Panc1 (cell line): ENCODE measurements around the gene FAM118A. TPM values are rescaled to one million over a fixed set of nuclear protein-coding genes. Genes with fewer than 3 reads are reported as not detected.

Experiments
- ATAC-seq: fragments of 200-7000 bp; cut with Tn5 transposase; 2 replicates; pipeline ENCODE4 v1.9.1; 2020; ENCODE audit warnings: mild to moderate bottlenecking, moderate library complexity
- BruUV-seq: library from RNA; stranded (reverse); fragments of 400-500 nt; replicated peaks from 2 replicates; lab custom pipeline; 2021; lab: Mats Ljungman, UMichigan
- CTCF ChIA-PET: fragments of 300-600 bp; sonication (Branson Sonifier 250); formaldehyde crosslinking; loops from one replicate; lab custom pipeline; 2022; ENCODE audit warnings: antibody characterized with exemption; lab: Charles Lee
- POLR2A ChIA-PET: fragments of 300-600 bp; sonication (Branson Sonifier 250); formaldehyde crosslinking; loops from one replicate; lab custom pipeline; 2022; ENCODE audit warnings: antibody characterized with exemption; lab: Charles Lee
- DNase-seq: peaks from one replicate; pipeline ENCODE4 v3.0.0-alpha.2; 2010; ENCODE audit warnings: low read depth, low spot score
- H3K27ac ChIP-seq: 2 replicates; pipeline ENCODE4 v1.5.1; 2011; ENCODE audit warnings: mild to moderate bottlenecking, low read length, inconsistent platforms
- H3K27me3 ChIP-seq: fragments of 200-500 bp; sonication (Bioruptor generic); 2 replicates; pipeline ENCODE4 v1.6.0; 2014; ENCODE audit warnings: low read length, inconsistent platforms; ENCODE audit not compliant: control insufficient read depth, insufficient read depth
- H3K36me3 ChIP-seq: fragments of 200-500 bp; sonication (Bioruptor generic); 2 replicates; pipeline ENCODE4 v1.5.1; 2014; ENCODE audit warnings: inconsistent platforms, mild to moderate bottlenecking, low read length, moderate library complexity; ENCODE audit not compliant: control insufficient read depth, insufficient read depth
- H3K4me1 ChIP-seq: 2 replicates; pipeline ENCODE4 v1.5.1; 2011; ENCODE audit warnings: inconsistent platforms, mild to moderate bottlenecking, low read length, moderate library complexity; ENCODE audit not compliant: control insufficient read depth, insufficient read depth
- H3K4me3 ChIP-seq, 2 experiments: 2 replicates each; pipeline ENCODE4 v1.5.1; 2011 to 2012; ENCODE audit warnings: low read depth in 2 of 2, low read length in 2 of 2, mild to moderate bottlenecking in 2 of 2, inconsistent platforms in 1 of 2, moderate library complexity in 1 of 2
- H3K9me3 ChIP-seq: fragments of 200-500 bp; sonication (Bioruptor generic); 2 replicates; pipeline ENCODE4 v1.5.1; 2014; ENCODE audit warnings: low read depth, mild to moderate bottlenecking, inconsistent platforms, low read length, moderate library complexity; ENCODE audit not compliant: control insufficient read depth, insufficient read depth
- POLR2AphosphoS5 ChIP-seq: IDR thresholded peaks from 2 replicates; pipeline ENCODE4 v1.6.1; 2012; ENCODE audit warnings: mild to moderate bottlenecking, low read depth, low read length, moderate library complexity
- SIN3A ChIP-seq: IDR thresholded peaks from 2 replicates; pipeline ENCODE4 v1.6.1; 2012; ENCODE audit warnings: low read depth, mild to moderate bottlenecking, low read length, moderate library complexity, borderline replicate concordance; ENCODE audit not compliant: insufficient read depth
- TCF7L2 ChIP-seq: IDR thresholded peaks from 2 replicates; pipeline ENCODE4 v1.6.1; 2011; ENCODE audit warnings: mild to moderate bottlenecking, low read depth, low read length, inconsistent platforms
- in situ Hi-C: cut with HindIII; loops from 2 replicates; pipeline ENCODE4 v1.10.0; 2016; ENCODE audit warnings: low sequenced_read_pairs, low pct_unique_long_range_greater_than_20kb
- intact Hi-C: fragments of 100-400 bp; cut with micrococcal nuclease; formaldehyde crosslinking; loops from one replicate; pipeline ENCODE4 v1.10.0; 2022; ENCODE audit not compliant: unreplicated experiment
- total RNA-seq: library from RNA; stranded (reverse); gene quantifications from one replicate; pipeline ENCODE4 v1.2.1, GENCODE V29; 2021; ENCODE audit not compliant: unreplicated experiment
- TF ChIP-seq, protein P1 (sequence below), 2 experiments: IDR thresholded peaks; 2 replicates each; pipeline ENCODE4 v1.6.1; 2011 to 2012; ENCODE audit warnings: low read depth in 2 of 2, control low read depth in 1 of 2, low read length in 1 of 2, mild to moderate bottlenecking in 1 of 2, moderate library complexity in 1 of 2; ENCODE audit not compliant: insufficient read depth in 1 of 2
- TF ChIP-seq, protein P2 (sequence below): fragments of 450-650 bp; IDR thresholded peaks from 2 replicates; pipeline ENCODE4 v1.5.1; 2017; ENCODE audit warnings: mild to moderate bottlenecking

FAM118A gene
- total RNA-seq, 1 experiment from 2014 or later: 73.2 TPM

DNA sequence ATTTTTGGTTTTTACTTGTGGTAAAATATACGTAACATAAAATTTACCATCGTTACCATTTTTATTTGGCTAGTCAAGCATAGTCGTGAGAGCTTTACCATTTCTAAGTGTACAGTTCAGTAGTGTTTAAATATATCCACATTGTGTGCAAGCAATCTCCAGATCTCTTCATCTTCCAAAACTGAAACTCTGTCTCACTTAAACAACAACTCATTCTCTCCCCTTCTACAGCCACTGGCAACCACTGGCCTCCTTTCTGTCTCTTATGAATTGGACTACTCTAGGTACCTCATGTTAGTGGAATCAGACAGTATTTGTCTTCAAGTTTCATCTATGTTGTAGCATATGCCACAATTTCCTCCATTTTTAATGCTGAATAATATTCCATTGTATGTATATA lies 66.3 kb downstream of the FAM118A start:
- no TSS peak for BruUV-seq
- H3K4me3 ChIP-seq: no peak overlapping the region
- no peaks in the 10 kb centered on the region for H3K4me1 ChIP-seq
- no peaks in the 10 kb centered on the region for H3K27me3 ChIP-seq
- intact Hi-C loops: no loop called here
- CTCF ChIA-PET: no interaction called here
- no peak for DNase-seq
- POLR2A ChIA-PET: no interaction called here
- H3K9me3 ChIP-seq: no peaks in the 10 kb centered on the region
- H3K36me3 ChIP-seq: no peaks in the 10 kb centered on the region
- no peak overlapping the region for H3K27ac ChIP-seq
- TF ChIP-seq, protein P1, sequence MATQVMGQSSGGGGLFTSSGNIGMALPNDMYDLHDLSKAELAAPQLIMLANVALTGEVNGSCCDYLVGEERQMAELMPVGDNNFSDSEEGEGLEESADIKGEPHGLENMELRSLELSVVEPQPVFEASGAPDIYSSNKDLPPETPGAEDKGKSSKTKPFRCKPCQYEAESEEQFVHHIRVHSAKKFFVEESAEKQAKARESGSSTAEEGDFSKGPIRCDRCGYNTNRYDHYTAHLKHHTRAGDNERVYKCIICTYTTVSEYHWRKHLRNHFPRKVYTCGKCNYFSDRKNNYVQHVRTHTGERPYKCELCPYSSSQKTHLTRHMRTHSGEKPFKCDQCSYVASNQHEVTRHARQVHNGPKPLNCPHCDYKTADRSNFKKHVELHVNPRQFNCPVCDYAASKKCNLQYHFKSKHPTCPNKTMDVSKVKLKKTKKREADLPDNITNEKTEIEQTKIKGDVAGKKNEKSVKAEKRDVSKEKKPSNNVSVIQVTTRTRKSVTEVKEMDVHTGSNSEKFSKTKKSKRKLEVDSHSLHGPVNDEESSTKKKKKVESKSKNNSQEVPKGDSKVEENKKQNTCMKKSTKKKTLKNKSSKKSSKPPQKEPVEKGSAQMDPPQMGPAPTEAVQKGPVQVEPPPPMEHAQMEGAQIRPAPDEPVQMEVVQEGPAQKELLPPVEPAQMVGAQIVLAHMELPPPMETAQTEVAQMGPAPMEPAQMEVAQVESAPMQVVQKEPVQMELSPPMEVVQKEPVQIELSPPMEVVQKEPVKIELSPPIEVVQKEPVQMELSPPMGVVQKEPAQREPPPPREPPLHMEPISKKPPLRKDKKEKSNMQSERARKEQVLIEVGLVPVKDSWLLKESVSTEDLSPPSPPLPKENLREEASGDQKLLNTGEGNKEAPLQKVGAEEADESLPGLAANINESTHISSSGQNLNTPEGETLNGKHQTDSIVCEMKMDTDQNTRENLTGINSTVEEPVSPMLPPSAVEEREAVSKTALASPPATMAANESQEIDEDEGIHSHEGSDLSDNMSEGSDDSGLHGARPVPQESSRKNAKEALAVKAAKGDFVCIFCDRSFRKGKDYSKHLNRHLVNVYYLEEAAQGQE (IDR thresholded peaks at IDR 0.05; ENCODE audit: insufficient read depth in 1 of 2, low read depth in 2 of 2, low read length in 1 of 2): no peak
- TF ChIP-seq, protein P2, sequence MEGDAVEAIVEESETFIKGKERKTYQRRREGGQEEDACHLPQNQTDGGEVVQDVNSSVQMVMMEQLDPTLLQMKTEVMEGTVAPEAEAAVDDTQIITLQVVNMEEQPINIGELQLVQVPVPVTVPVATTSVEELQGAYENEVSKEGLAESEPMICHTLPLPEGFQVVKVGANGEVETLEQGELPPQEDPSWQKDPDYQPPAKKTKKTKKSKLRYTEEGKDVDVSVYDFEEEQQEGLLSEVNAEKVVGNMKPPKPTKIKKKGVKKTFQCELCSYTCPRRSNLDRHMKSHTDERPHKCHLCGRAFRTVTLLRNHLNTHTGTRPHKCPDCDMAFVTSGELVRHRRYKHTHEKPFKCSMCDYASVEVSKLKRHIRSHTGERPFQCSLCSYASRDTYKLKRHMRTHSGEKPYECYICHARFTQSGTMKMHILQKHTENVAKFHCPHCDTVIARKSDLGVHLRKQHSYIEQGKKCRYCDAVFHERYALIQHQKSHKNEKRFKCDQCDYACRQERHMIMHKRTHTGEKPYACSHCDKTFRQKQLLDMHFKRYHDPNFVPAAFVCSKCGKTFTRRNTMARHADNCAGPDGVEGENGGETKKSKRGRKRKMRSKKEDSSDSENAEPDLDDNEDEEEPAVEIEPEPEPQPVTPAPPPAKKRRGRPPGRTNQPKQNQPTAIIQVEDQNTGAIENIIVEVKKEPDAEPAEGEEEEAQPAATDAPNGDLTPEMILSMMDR: no peak
- TF ChIP-seq TCF7L2: no peak
- no peak for TF ChIP-seq POLR2AphosphoS5
- no peak for TF ChIP-seq SIN3A
- no peak for ATAC-seq
- in situ Hi-C loops: no loop called here

DNA sequence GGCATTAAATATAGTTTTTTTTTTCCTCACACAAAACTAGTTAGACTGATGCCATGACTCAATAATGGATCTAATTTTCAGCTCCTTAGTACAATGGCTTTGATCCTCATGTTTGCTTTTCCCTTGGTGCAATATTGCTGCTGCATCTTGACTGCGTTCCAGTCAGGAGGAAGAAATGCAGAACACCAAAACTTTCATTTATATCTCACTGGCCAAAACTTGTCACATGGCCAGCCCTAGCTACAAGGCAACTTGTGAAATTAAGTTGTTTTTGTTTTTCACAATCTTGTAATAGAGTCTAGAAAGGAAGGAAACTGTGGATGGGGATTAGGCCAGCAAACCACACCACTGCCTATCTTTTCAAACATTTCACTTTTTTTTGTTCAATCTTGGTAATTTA lies 67.0 kb downstream of the FAM118A start:
- TF ChIP-seq SIN3A (no peak), TCF7L2 (no peak), POLR2AphosphoS5 (no peak)
- TF ChIP-seq, protein P1 (IDR thresholded peaks at IDR 0.05; ENCODE audit: insufficient read depth in 1 of 2, low read depth in 2 of 2, low read length in 1 of 2): no peak
- TF ChIP-seq, protein P2: no peak
- Histone ChIP-seq H3K4me1 (no peaks in the 10 kb centered on the region), H3K36me3 (no peaks in the 10 kb centered on the region), H3K27me3 (no peaks in the 10 kb centered on the region), H3K27ac (no peak overlapping the region), H3K4me3 (no peak overlapping the region), H3K9me3 (no peaks in the 10 kb centered on the region)
- in situ Hi-C loops: no loop called here
- ATAC-seq (no peak), DNase-seq (no peak)
- intact Hi-C loops: no loop called here
- ChIA-PET CTCF (no interaction called here), POLR2A (no interaction called here)
- no TSS peak for BruUV-seq
